Endothelial cell of hepatic sinusoid (primary cell): Measurements from ENCODE around the gene CSKMT.
"Not testable (repeated sequence)": the region's sequence is repeated elsewhere in the genome, so short reads cannot be mapped to it uniquely, and the experiment has no call there.

Experiments
- in situ Hi-C: cut with HindIII; loops from 2 replicates; pipeline ENCODE4 v1.10.0; 2017; ENCODE audit warnings: low sequenced_read_pairs

CSKMT gene

GRCh38 chr11:62687508-62688396 lies 22.6 kb downstream of the CSKMT start:
- in situ Hi-C loops, result no loop called here

GRCh38 chr11:62688491-62688890 lies 23.4 kb downstream of the CSKMT start:
- in situ Hi-C loops, result no loop called here

GRCh38 chr11:62689421-62690183 lies 24.5 kb downstream of the CSKMT start, which contains the start of gene LRRN4CL:
TSS of gene LRRN4CL (minus strand) at chr11:62689530. CDS start at chr11:62688508, 1,022 bp downstream.
- in situ Hi-C loops, result loop anchor here (10.0 kb wide), 1 partner anchor 125 kb away; no protein-coding TSS in a partner anchor

- in situ Hi-C loops, result loop anchor here (10.0 kb wide), 1 partner anchor 129 kb away; no protein-coding TSS in a partner anchor
Observed at GRCh38 chr11:62693624-62694023, 28.5 kb downstream of the CSKMT start.

- in situ Hi-C loops, result loop anchor here (10.0 kb wide), 1 partner anchor 130 kb away; no protein-coding TSS in a partner anchor
Observed at GRCh38 chr11:62694455-62695167, 29.5 kb downstream of the CSKMT start.

- in situ Hi-C loops, result no loop called here
Observed at GRCh38 chr11:62702246-62702645, 37.1 kb downstream of the CSKMT start.

- in situ Hi-C loops, result not testable (repeated sequence)
Observed at GRCh38 chr11:62703921-62704320, 38.8 kb downstream of the CSKMT start.

- in situ Hi-C loops, result no loop called here
Observed at GRCh38 chr11:62705413-62705812, 40.3 kb downstream of the CSKMT start.

GRCh38 chr11:62705880-62706849 lies 41.1 kb downstream of the CSKMT start:
- in situ Hi-C loops, result no loop called here

- in situ Hi-C loops, result no loop called here
Observed at GRCh38 chr11:62706850-62707247, 41.7 kb downstream of the CSKMT start.

- in situ Hi-C loops, result no loop called here
Observed at GRCh38 chr11:62707277-62707861, 42.3 kb downstream of the CSKMT start, which contains the start of the genes BSCL2 and GNG3. TSS of gene BSCL2 (minus strand) at chr11:62707424. CDS start at chr11:62707195, 229 bp downstream. TSS of gene GNG3 (plus strand) at chr11:62707676. CDS start at chr11:62708296, 620 bp downstream.

GRCh38 chr11:62708392-62708791 lies 43.3 kb downstream of the CSKMT start:
- in situ Hi-C loops, result no loop called here

- in situ Hi-C loops, result no loop called here
Observed at GRCh38 chr11:62708793-62709192, 43.7 kb downstream of the CSKMT start.

GRCh38 chr11:62709247-62710000 lies 44.3 kb downstream of the CSKMT start:
- in situ Hi-C loops, result no loop called here

GRCh38 chr11:62710001-62710345 lies 44.9 kb downstream of the CSKMT start:
- in situ Hi-C loops, result loop anchor here (10.0 kb wide), 2 partner anchors 65 to 75 kb away; partner anchors contain the start of gene TAF6L

- in situ Hi-C loops, result loop anchor here (10.0 kb wide), 2 partner anchors 62 to 78 kb away; partner anchors contain the start of gene TAF6L
Observed at GRCh38 chr11:62712276-62712812, 47.2 kb downstream of the CSKMT start.

GRCh38 chr11:62712861-62713260 lies 47.7 kb downstream of the CSKMT start:
- in situ Hi-C loops, result loop anchor here (10.0 kb wide), 2 partner anchors 62 to 78 kb away; partner anchors contain the start of gene TAF6L

- in situ Hi-C loops, result loop anchor here (10.0 kb wide), 2 partner anchors 61 to 79 kb away; partner anchors contain the start of gene TAF6L
Observed at GRCh38 chr11:62713343-62713742, 48.2 kb downstream of the CSKMT start.
